A673 (cell line): ENCODE measurements around the gene ARSH. TPM values are rescaled to one million over a fixed set of nuclear protein-coding genes. Genes with fewer than 3 reads are reported as not detected.

Experiments
- BruUV-seq: library from RNA; stranded (reverse); fragments of 400-500 nt; replicated peaks from 2 replicates; lab custom pipeline; 2021; lab: Mats Ljungman, UMichigan
- CTCF ChIA-PET: fragments of 300-600 bp; sonication (Branson Sonifier 250); formaldehyde crosslinking; loops from one replicate; lab custom pipeline; 2022; ENCODE audit warnings: antibody characterized with exemption; lab: Charles Lee
- POLR2A ChIA-PET: fragments of 300-600 bp; sonication (Branson Sonifier 250); formaldehyde crosslinking; loops from one replicate; lab custom pipeline; 2022; ENCODE audit warnings: antibody characterized with exemption; ENCODE audit not compliant: low non-redundant PET; lab: Charles Lee
- DNase-seq: peaks from one replicate; pipeline ENCODE4 v3.0.0-alpha.2; 2015; ENCODE audit warnings: low spot score
- H3K27ac ChIP-seq: fragments of 200-600 bp; sonication (generic); 2 replicates; pipeline ENCODE4 v1.5.1; 2016; ENCODE audit warnings: mixed run types, low read depth, mild to moderate bottlenecking, mixed read lengths, antibody characterized with exemption, low read length; ENCODE audit not compliant: poor library complexity, severe bottlenecking
- H3K27me3 ChIP-seq: fragments of 200-600 bp; sonication (generic); replicated peaks from 2 replicates; pipeline ENCODE4 v1.6.1; 2017; ENCODE audit warnings: mixed run types, low read depth, mild to moderate bottlenecking, mixed read lengths, antibody characterized with exemption, low read length; ENCODE audit not compliant: insufficient read depth, poor library complexity
- H3K36me3 ChIP-seq: fragments of 200-600 bp; sonication (generic); 2 replicates; pipeline ENCODE4 v1.6.1; 2016; ENCODE audit warnings: mixed run types, mild to moderate bottlenecking, mixed read lengths, antibody characterized with exemption, low read length; ENCODE audit not compliant: insufficient read depth, poor library complexity, severe bottlenecking
- H3K4me1 ChIP-seq: fragments of 200-600 bp; sonication (generic); 2 replicates; pipeline ENCODE4 v1.6.1; 2017; ENCODE audit warnings: mixed run types, mild to moderate bottlenecking, mixed read lengths, antibody characterized with exemption, low read length; ENCODE audit not compliant: insufficient read depth, poor library complexity, severe bottlenecking
- H3K4me3 ChIP-seq: fragments of 200-600 bp; sonication (generic); 2 replicates; pipeline ENCODE4 v1.5.1; 2016; ENCODE audit warnings: low read depth, mixed run types, mild to moderate bottlenecking, mixed read lengths, low read length; ENCODE audit not compliant: poor library complexity, severe bottlenecking
- H3K9me3 ChIP-seq: fragments of 200-600 bp; sonication (generic); 2 replicates; pipeline ENCODE4 v1.6.1; 2016; ENCODE audit warnings: mixed run types, low read depth, mild to moderate bottlenecking, mixed read lengths, antibody characterized with exemption, low read length; ENCODE audit not compliant: poor library complexity, severe bottlenecking
- CTCF ChIP-seq: fragments of 300-800, 200-600 bp; sonication (generic); conservative IDR thresholded peaks from 2 replicates; pipeline ENCODE4 v1.5.1; 2017; ENCODE audit warnings: low read depth, mild to moderate bottlenecking, antibody characterized with exemption, low read length, moderate library complexity, mixed read lengths
- EZH2 ChIP-seq: fragments of 200-600 bp; sonication (generic); IDR thresholded peaks from 2 replicates; pipeline ENCODE4 v1.6.1; 2017; ENCODE audit warnings: borderline replicate concordance, low read depth, mild to moderate bottlenecking, mixed read lengths, antibody characterized with exemption, low read length; ENCODE audit not compliant: poor library complexity, severe bottlenecking
- intact Hi-C: fragments of 100-400 bp; cut with micrococcal nuclease; formaldehyde crosslinking; loops from one replicate; pipeline ENCODE4 v1.10.0; 2022; ENCODE audit not compliant: unreplicated experiment
- total RNA-seq: library from RNA; stranded (reverse); gene quantifications from 2 replicates; pipeline ENCODE4 v1.2.3, GENCODE V29; 2021

The ARSH gene
- total RNA-seq, 1 experiment from 2014 or later, result not detected

- Histone ChIP-seq H3K9me3 (no peaks in the 10 kb centered on the region), H3K4me1 (no peaks in the 10 kb centered on the region), H3K27me3 (peaks cover 37% of the 10 kb centered on the region), H3K4me3 (no peak overlapping the region), H3K27ac (no peak overlapping the region), H3K36me3 (no peaks in the 10 kb centered on the region)
- no peak for DNase-seq
- CTCF ChIA-PET, result no interaction called here
- no TSS peak for BruUV-seq
- POLR2A ChIA-PET, result no interaction called here
- TF ChIP-seq EZH2 (no peak), CTCF (no peak)
- intact Hi-C loops, result no loop called here
Observed at GRCh38 chrX:2967012-2967411, 39.3 kb upstream of the ARSH start.

- CTCF ChIA-PET, result no interaction called here
- no peaks in the 10 kb centered on the region for H3K36me3 ChIP-seq
- POLR2A ChIA-PET, result no interaction called here
- no peak overlapping the region for H3K27ac ChIP-seq
- BruUV-seq, result no TSS peak
- H3K9me3 ChIP-seq, result no peaks in the 10 kb centered on the region
- no peak for TF ChIP-seq CTCF
- no peak for TF ChIP-seq EZH2
- H3K4me1 ChIP-seq, result no peaks in the 10 kb centered on the region
- no peak for DNase-seq
- peak overlapping the region; percentile 32 for H3K4me3 ChIP-seq
- peaks cover 37% of the 10 kb centered on the region for H3K27me3 ChIP-seq
- intact Hi-C loops, result no loop called here
Observed at GRCh38 chrX:2967584-2967983, 38.8 kb upstream of the ARSH start.

- no peaks in the 10 kb centered on the region for H3K36me3 ChIP-seq
- ChIA-PET POLR2A (interaction anchor here (0.6 kb wide), 1 partner anchor 13 kb away, joined by 7 read pairs; no protein-coding TSS in a partner anchor), CTCF (no interaction called here)
- H3K27me3 ChIP-seq, result peaks cover 37% of the 10 kb centered on the region
- BruUV-seq, result no TSS peak
- H3K4me3 ChIP-seq, result peak overlapping the region; percentile 32
- no peak for TF ChIP-seq EZH2
- 0 out of 2 replicates have a peak, but pooled peaks have one; percentile 30 for TF ChIP-seq CTCF
- peak; percentile 51 for DNase-seq
- no peaks in the 10 kb centered on the region for H3K9me3 ChIP-seq
- no peaks in the 10 kb centered on the region for H3K4me1 ChIP-seq
- intact Hi-C loops, result no loop called here
- H3K27ac ChIP-seq, result no peak overlapping the region
Observed at GRCh38 chrX:2967998-2968909, 38.1 kb upstream of the ARSH start.
